ENCODE data around the gene C17orf67. TPM values are rescaled to one million over a fixed set of nuclear protein-coding genes. Genes with fewer than 3 reads are reported as not detected.

Gene C17orf67
- total and polyA plus RNA-seq, 9 of the 15 experiments (the other 6 are each of a cell fraction or from before 2014, with no cell fraction given), result 0.07 to 1.7 (median 0.59) TPM

DNA sequence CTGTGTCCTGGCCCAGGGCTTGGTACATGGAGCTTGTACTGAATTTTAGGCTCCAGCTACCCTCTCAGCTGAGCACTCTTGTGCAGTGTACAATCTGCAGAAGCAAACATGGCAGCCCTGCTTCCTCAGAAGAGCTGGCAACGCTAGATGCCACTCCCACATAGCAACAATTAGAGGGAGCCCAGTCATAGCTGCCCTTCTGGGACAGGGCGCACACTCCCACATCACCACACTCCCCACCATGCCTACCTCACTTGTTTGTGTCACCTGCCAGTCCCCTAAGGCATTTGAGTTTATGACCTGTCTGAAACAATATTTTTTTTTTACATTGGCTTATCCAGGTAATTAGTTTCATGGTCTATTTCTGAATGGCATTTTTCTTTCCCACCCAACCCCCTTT is 72.3 kb downstream of the C17orf67 start:
- no peaks in the 10 kb centered on the region for H3K4me1 ChIP-seq (replicated peaks in 1 of 2; ENCODE audit: control insufficient read depth in 2 of 2, insufficient read depth in 2 of 2, low read length in 2 of 2)
- H4K20me1 ChIP-seq (replicated peaks; ENCODE audit: control insufficient read depth, insufficient read depth, low read length), result no peaks in the 10 kb centered on the region; the same call in 1 of the 2 replicates
- no peaks in the 10 kb centered on the region for H3K9me3 ChIP-seq (replicated peaks; ENCODE audit: control insufficient read depth, insufficient read depth, low read depth, low read length)
- no peak for FAIRE-seq
- DNase-seq (ENCODE audit: extremely low read depth in 1 of 4, low spot score in 3 of 4), result no peak
- no TSS peak for BruUV-seq (replicated peaks)
- intact Hi-C loops (cut with micrococcal nuclease), result no loop called here
- no peaks in the 10 kb centered on the region for H3K9me1 ChIP-seq (ENCODE audit: control insufficient read depth, insufficient read depth, low read length)
- ChIA-PET POLR2A (interaction anchor here (0.6 kb wide), 1 partner anchor 124 kb away, joined by 3 read pairs; no protein-coding TSS in a partner anchor), CTCF (ENCODE audit: low intra/inter-chr PET ratio) (no interaction called here)
- no peak overlapping the region for H3K27ac ChIP-seq (ENCODE audit: extremely low read depth, low read depth, low read length)
- no peak for ATAC-seq
- peaks cover 2 to 18% of the 10 kb centered on the region in 2 experiments; a peak in 3 of 5 replicates for H3K27me3 ChIP-seq (ENCODE audit: control insufficient read depth in 2 of 2, insufficient read depth in 2 of 2, low read length in 2 of 2)
- H2AFZ ChIP-seq (ENCODE audit: low read depth, low read length), result no peak overlapping the region
- no peak overlapping the region for H3K4me3 ChIP-seq
- H3K9ac ChIP-seq (ENCODE audit: insufficient read depth in 1 of 2, low read depth in 2 of 2, low read length in 2 of 2), result no peak overlapping the region
- in situ Hi-C loops (cut with MboI), result no loop called here
- WGBS (ENCODE audit: insufficient coverage, low coverage, missing lambda C conversion rate), result 3% methylated on average over 2 of the region's 2 CpGs
- no peak overlapping the region for H3K4me2 ChIP-seq (ENCODE audit: insufficient read depth, low read length)
- no peaks in the 10 kb centered on the region for H3K79me2 ChIP-seq (ENCODE audit: control insufficient read depth, insufficient read depth, low read length)
- no peaks in the 10 kb centered on the region for H3K36me3 ChIP-seq (ENCODE audit: control insufficient read depth, insufficient read depth, low read length)
- TF ChIP-seq CUX1 (CRISPR knock-in tag; IDR thresholded peaks at IDR 0.05), result no peak
- TF ChIP-seq SRSF1 (IDR thresholded peaks at IDR 0.05; ENCODE audit: low read depth, low read length), result no peak
- TF ChIP-seq CHCHD3 (CRISPR knock-in tag; IDR thresholded peaks at IDR 0.05), result no peak
- no peak for TF ChIP-seq MEIS2 (IDR thresholded peaks at IDR 0.05; ENCODE audit: partially characterized antibody)
- no peak for TF ChIP-seq ATF4 (CRISPR knock-in tag; IDR thresholded peaks at IDR 0.05)
- no peak for TF ChIP-seq ATF7 (IDR thresholded peaks at IDR 0.05)
- TF ChIP-seq U2AF1 (optimal IDR thresholded peaks at IDR 0.05; ENCODE audit: low read depth, low read length), result no peak
- no peak for TF ChIP-seq WHSC1 (IDR thresholded peaks at IDR 0.05; ENCODE audit: low read length)
- TF ChIP-seq ZNF586 (CRISPR knock-in tag; conservative IDR thresholded peaks at IDR 0.05), result no peak
- no peak for TF ChIP-seq GATA2 (CRISPR knock-in tag; IDR thresholded peaks at IDR 0.05)
- TF ChIP-seq POU5F1 (IDR thresholded peaks at IDR 0.05; ENCODE audit: borderline replicate concordance, low read depth, low read length, partially characterized antibody), result no peak
- TF ChIP-seq ETS1 (conservative IDR thresholded peaks at IDR 0.05; ENCODE audit: control insufficient read depth, low read depth, low read length), result no peak
- TF ChIP-seq STAT5B (CRISPR knock-in tag; IDR thresholded peaks at IDR 0.05), result no peak
- no peak for TF ChIP-seq THRAP3 (IDR thresholded peaks at IDR 0.05; ENCODE audit: borderline replicate concordance)
- no peak for TF ChIP-seq ZNF24 (IDR thresholded peaks at IDR 0.05)
- no peak for TF ChIP-seq CCAR2 (IDR thresholded peaks at IDR 0.05; ENCODE audit: low read depth, low read length)
- TF ChIP-seq PTTG1 (tag; IDR thresholded peaks at IDR 0.05; ENCODE audit: low read depth), result no peak
- TF ChIP-seq PCBP1 (IDR thresholded peaks at IDR 0.05; ENCODE audit: low read depth, low read length, poor library complexity, severe bottlenecking), result no peak

All from K562 (cell line).